ENCODE measurements around the gene ELMO1. TPM values are rescaled to one million over a fixed set of nuclear protein-coding genes. Genes with fewer than 3 reads are reported as not detected.

The ELMO1 gene
- polyA plus RNA-seq, 1 donor (not counting 4 experiments of a cell fraction or from before 2014, with no cell fraction given): not detected

DNA sequence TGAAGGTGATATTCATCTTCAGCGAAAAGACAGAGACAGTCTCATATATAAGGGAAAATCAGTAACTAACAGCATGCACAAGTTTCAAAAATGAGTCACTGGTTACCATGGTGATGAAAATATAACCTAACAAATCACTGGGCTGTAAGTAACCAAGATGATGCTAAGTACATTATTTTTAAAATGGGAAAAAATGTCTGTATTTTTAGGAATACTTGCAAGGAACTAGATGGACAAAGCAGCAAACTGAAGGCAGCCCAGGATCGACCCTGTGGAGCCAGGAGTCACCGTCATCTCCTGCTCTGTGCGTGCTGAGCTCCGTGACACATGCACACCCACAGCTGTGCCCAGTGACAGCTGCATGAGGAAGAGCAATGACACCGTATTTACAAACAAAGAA, 137.3 kb downstream of the ELMO1 start:
- FAIRE-seq: no peak
- H2AFZ ChIP-seq (ENCODE audit: control insufficient read depth, low read length): no peak overlapping the region
- no peaks in the 10 kb centered on the region for H4K20me1 ChIP-seq (ENCODE audit: control insufficient read depth, extremely low read depth, insufficient read depth, low read length)
- H3K36me3 ChIP-seq (ENCODE audit: control insufficient read depth in 2 of 2, extremely low read depth in 1 of 2, insufficient read depth in 2 of 2, low read length in 2 of 2): no peaks in the 10 kb centered on the region
- no peaks in the 10 kb centered on the region for H3K9me3 ChIP-seq (ENCODE audit: control insufficient read depth, low read depth, low read length)
- dilution Hi-C loops (cut with MboI; ENCODE audit: extremely low pct_ligation_motif_present, low sequenced_read_pairs): no loop called here
- TF ChIP-seq EZH2 (IDR thresholded peaks at IDR 0.05; ENCODE audit: low read length): no peak
- TF ChIP-seq, protein P1, sequence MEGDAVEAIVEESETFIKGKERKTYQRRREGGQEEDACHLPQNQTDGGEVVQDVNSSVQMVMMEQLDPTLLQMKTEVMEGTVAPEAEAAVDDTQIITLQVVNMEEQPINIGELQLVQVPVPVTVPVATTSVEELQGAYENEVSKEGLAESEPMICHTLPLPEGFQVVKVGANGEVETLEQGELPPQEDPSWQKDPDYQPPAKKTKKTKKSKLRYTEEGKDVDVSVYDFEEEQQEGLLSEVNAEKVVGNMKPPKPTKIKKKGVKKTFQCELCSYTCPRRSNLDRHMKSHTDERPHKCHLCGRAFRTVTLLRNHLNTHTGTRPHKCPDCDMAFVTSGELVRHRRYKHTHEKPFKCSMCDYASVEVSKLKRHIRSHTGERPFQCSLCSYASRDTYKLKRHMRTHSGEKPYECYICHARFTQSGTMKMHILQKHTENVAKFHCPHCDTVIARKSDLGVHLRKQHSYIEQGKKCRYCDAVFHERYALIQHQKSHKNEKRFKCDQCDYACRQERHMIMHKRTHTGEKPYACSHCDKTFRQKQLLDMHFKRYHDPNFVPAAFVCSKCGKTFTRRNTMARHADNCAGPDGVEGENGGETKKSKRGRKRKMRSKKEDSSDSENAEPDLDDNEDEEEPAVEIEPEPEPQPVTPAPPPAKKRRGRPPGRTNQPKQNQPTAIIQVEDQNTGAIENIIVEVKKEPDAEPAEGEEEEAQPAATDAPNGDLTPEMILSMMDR (optimal IDR thresholded peaks at IDR 0.05 in 1 of 3, IDR thresholded peaks at IDR 0.05 in 1 of 3, conservative IDR thresholded peaks at IDR 0.05 in 1 of 3; ENCODE audit: extremely low read depth in 1 of 3, insufficient read depth in 2 of 3, low read length in 3 of 3): no peak
- no peak for DNase-seq (ENCODE audit: low read depth, low spot score)
- H3K27me3 ChIP-seq (ENCODE audit: control insufficient read depth, extremely low read depth, insufficient read depth, low read length): no peaks in the 10 kb centered on the region
- H3K79me2 ChIP-seq (ENCODE audit: control insufficient read depth, insufficient read depth, low read length): no peaks in the 10 kb centered on the region
- no peaks in the 10 kb centered on the region for H3K4me1 ChIP-seq (ENCODE audit: control insufficient read depth, extremely low read depth, insufficient read depth, low read length)
- H3K4me3 ChIP-seq (ENCODE audit: control insufficient read depth in 2 of 3, extremely low read depth in 1 of 3, insufficient read depth in 2 of 3, low read depth in 1 of 3, low read length in 3 of 3): no peak overlapping the region
- H3K4me2 ChIP-seq (ENCODE audit: control insufficient read depth, extremely low read depth, insufficient read depth, low read depth, low read length): no peak overlapping the region
- H3K9me1 ChIP-seq (ENCODE audit: control insufficient read depth, extremely low read depth, insufficient read depth, low read length): no peaks in the 10 kb centered on the region
- no peak overlapping the region for H3K27ac ChIP-seq (ENCODE audit: control insufficient read depth, insufficient read depth, low read length)
- no peak overlapping the region for H3K9ac ChIP-seq (ENCODE audit: control insufficient read depth, extremely low read depth, insufficient read depth, low read length)

DNA sequence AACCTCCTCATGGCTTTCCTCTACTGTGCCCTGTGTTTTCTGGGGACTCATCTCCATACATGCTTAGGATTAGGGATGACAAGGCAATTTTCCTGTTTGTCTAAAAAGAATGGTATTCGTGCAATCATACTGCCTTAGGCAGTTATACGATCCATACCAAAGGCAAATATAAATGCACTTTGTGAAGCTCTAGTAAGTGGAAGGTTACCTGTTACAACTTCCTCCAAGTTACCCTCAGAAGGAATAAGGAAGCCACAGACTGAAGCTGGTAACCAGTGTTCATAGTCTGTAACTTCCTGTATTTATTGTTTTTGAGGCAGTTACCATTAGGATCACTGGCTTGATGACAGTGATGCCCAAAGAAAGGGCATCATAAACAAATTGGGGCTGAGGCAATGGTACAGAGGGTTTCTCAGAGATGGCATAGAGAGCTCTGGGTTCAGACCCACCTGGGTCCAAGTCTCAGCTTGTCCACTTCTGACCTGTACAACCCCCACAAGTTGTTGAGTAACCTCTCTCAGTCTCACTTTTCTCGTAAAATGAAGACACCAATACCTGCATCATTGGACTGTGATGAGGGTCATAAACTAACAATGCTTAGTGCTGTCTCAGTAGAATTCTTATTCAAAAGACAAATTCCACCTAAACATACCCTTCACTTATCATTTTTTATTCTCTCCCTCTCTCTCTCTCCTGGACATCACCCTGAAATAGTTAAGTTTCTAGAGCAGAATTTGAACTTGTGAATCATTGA, 138.2 kb downstream of the ELMO1 start:
- Histone ChIP-seq H3K36me3 (ENCODE audit: control insufficient read depth in 2 of 2, extremely low read depth in 1 of 2, insufficient read depth in 2 of 2, low read length in 2 of 2) (no peaks in the 10 kb centered on the region), H3K4me1 (ENCODE audit: control insufficient read depth, extremely low read depth, insufficient read depth, low read length) (no peaks in the 10 kb centered on the region), H3K9ac (ENCODE audit: control insufficient read depth, extremely low read depth, insufficient read depth, low read length) (no peak overlapping the region), H3K79me2 (ENCODE audit: control insufficient read depth, insufficient read depth, low read length) (no peaks in the 10 kb centered on the region), H4K20me1 (ENCODE audit: control insufficient read depth, extremely low read depth, insufficient read depth, low read length) (no peaks in the 10 kb centered on the region), H3K27me3 (ENCODE audit: control insufficient read depth, extremely low read depth, insufficient read depth, low read length) (no peaks in the 10 kb centered on the region), H2AFZ (ENCODE audit: control insufficient read depth, low read length) (no peak overlapping the region), H3K4me2 (ENCODE audit: control insufficient read depth, extremely low read depth, insufficient read depth, low read depth, low read length) (no peak overlapping the region), H3K4me3 (ENCODE audit: control insufficient read depth in 2 of 3, extremely low read depth in 1 of 3, insufficient read depth in 2 of 3, low read depth in 1 of 3, low read length in 3 of 3) (no peak overlapping the region), H3K27ac (ENCODE audit: control insufficient read depth, insufficient read depth, low read length) (no peak overlapping the region), H3K9me3 (ENCODE audit: control insufficient read depth, low read depth, low read length) (no peaks in the 10 kb centered on the region), H3K9me1 (ENCODE audit: control insufficient read depth, extremely low read depth, insufficient read depth, low read length) (no peaks in the 10 kb centered on the region)
- no peak for FAIRE-seq
- no peak for DNase-seq (ENCODE audit: low read depth, low spot score)
- dilution Hi-C loops (cut with MboI; ENCODE audit: extremely low pct_ligation_motif_present, low sequenced_read_pairs): no loop called here
- TF ChIP-seq, protein P1 (optimal IDR thresholded peaks at IDR 0.05 in 1 of 3, IDR thresholded peaks at IDR 0.05 in 1 of 3, conservative IDR thresholded peaks at IDR 0.05 in 1 of 3; ENCODE audit: extremely low read depth in 1 of 3, insufficient read depth in 2 of 3, low read length in 3 of 3): no peak
- no peak for TF ChIP-seq EZH2 (IDR thresholded peaks at IDR 0.05; ENCODE audit: low read length)

All from keratinocyte (primary cell).